H1 (cell line): ENCODE results near the gene ARCN1. TPM values are rescaled to one million over a fixed set of nuclear protein-coding genes. Genes with fewer than 3 reads are reported as not detected.

ENCODE experiments used
- CTCF ChIA-PET: fragments of 300-600 bp; sonication (Branson Sonifier 250); formaldehyde crosslinking; loops from one replicate; lab custom pipeline; 2021; ENCODE audit not compliant: partially characterized antibody; lab: Charles Lee
- POLR2A ChIA-PET: fragments of 300-600 bp; sonication (Branson Sonifier 250); formaldehyde crosslinking; loops from one replicate; lab custom pipeline; 2021; ENCODE audit warnings: inconsistent platforms; ENCODE audit not compliant: partially characterized antibody; lab: Charles Lee
- DNase-seq, 2 experiments: peaks; one replicate each; pipeline versions ENCODE4 v3.0.0 to v3.0.0-alpha.2; 2010 to 2022; ENCODE audit warnings: low spot score in 2 of 2, low read depth in 1 of 2, mixed read lengths in 1 of 2
- FAIRE-seq: peaks from 2 replicates; lab custom pipeline; 2011; peaks lifted over from hg19 to GRCh38; lab: Jason Lieb, UNC
- H2AFZ ChIP-seq: 2 replicates; pipeline ENCODE4 v1.8.1; 2012; ENCODE audit warnings: low read length, inconsistent platforms
- H2AK5ac ChIP-seq: 2 replicates; pipeline ENCODE4 v1.6.1; 2013; ENCODE audit warnings: low read depth, low read length
- H2BK120ac ChIP-seq: replicated peaks from 2 replicates; pipeline ENCODE3; 2013; ENCODE audit warnings: low read depth, low read length, inconsistent platforms
- H2BK12ac ChIP-seq: 2 replicates; pipeline ENCODE4 v1.6.1; 2013; ENCODE audit warnings: low read depth, low read length
- H2BK15ac ChIP-seq: 2 replicates; pipeline ENCODE4 v1.6.1; 2013; ENCODE audit warnings: low read length
- H2BK20ac ChIP-seq: 2 replicates; pipeline ENCODE4 v1.6.1; 2013; ENCODE audit warnings: low read length
- H2BK5ac ChIP-seq: 2 replicates; pipeline ENCODE4 v1.6.1; 2013; ENCODE audit warnings: low read depth, low read length
- H3K14ac ChIP-seq: 2 replicates; pipeline ENCODE4 v1.6.1; 2013; ENCODE audit warnings: inconsistent platforms; ENCODE audit not compliant: insufficient read length
- H3K18ac ChIP-seq: 2 replicates; pipeline ENCODE4 v1.6.1; 2013; ENCODE audit warnings: low read length; ENCODE audit errors: extremely low read depth
- H3K23ac ChIP-seq: 2 replicates; pipeline ENCODE4 v1.6.1; 2013; ENCODE audit warnings: inconsistent platforms; ENCODE audit not compliant: insufficient read length
- H3K23me2 ChIP-seq: 2 replicates; pipeline ENCODE4 v1.6.1; 2013; ENCODE audit warnings: low read depth, low read length
- H3K27ac ChIP-seq: 2 replicates; pipeline ENCODE4 v1.6.1; 2011; ENCODE audit warnings: low read depth, low read length, inconsistent platforms
- H3K27me3 ChIP-seq, 4 experiments: replicated peaks in 1 of 4; 1 replicate in 1 of 4; 2 replicates in 3 of 4; pipeline versions ENCODE4 v1.6.1 to v1.8.1; 2011 to 2013; ENCODE audit warnings: low read length in 3 of 4, mild to moderate bottlenecking in 3 of 4, inconsistent platforms in 2 of 4, mixed read lengths in 2 of 4, moderate library complexity in 1 of 4; ENCODE audit not compliant: control insufficient read depth in 3 of 4, insufficient read depth in 3 of 4; ENCODE audit errors: extremely low read depth in 1 of 4
- H3K36me3 ChIP-seq, 4 experiments: 2 replicates each; pipeline versions ENCODE4 v1.6.1 to v1.8.1; 2011 to 2013; ENCODE audit warnings: mild to moderate bottlenecking in 4 of 4, low read length in 3 of 4, moderate library complexity in 2 of 4, control low read depth in 1 of 4, inconsistent platforms in 1 of 4; ENCODE audit not compliant: insufficient read depth in 4 of 4, control insufficient read depth in 2 of 4
- H3K4ac ChIP-seq: replicated peaks from 2 replicates; pipeline ENCODE3; 2013; ENCODE audit warnings: low read length, low read depth, mixed read lengths, inconsistent platforms; ENCODE audit not compliant: insufficient read length
- H3K4me1 ChIP-seq, 4 experiments: replicated peaks in 1 of 4; 1 replicate in 1 of 4; 2 replicates in 3 of 4; pipeline versions ENCODE4 v1.6.1 to v1.8.1; 2011 to 2013; ENCODE audit warnings: low read length in 3 of 4, inconsistent platforms in 2 of 4, mixed read lengths in 1 of 4; ENCODE audit not compliant: insufficient read depth in 4 of 4, control insufficient read depth in 3 of 4
- H3K4me2 ChIP-seq, 2 experiments: 2 replicates each; pipeline versions ENCODE4 v1.6.1 to v1.8.1; 2011 to 2013; ENCODE audit warnings: low read depth in 2 of 2, low read length in 2 of 2, control low read depth in 1 of 2, inconsistent platforms in 1 of 2, mild to moderate bottlenecking in 1 of 2; ENCODE audit not compliant: insufficient read depth in 1 of 2
- H3K4me3 ChIP-seq, 4 experiments: fragments of 200-600, 300-600 bp in 1 of 4; sonication (generic), shearing (Covaris generic), sonication (Bioruptor Twin) in 1 of 4; 2 replicates each; pipeline versions ENCODE4 v1.5.1 to v1.8.1; 2011 to 2016; ENCODE audit warnings: low read length in 4 of 4, low read depth in 3 of 4, control low read depth in 2 of 4, inconsistent platforms in 2 of 4, mild to moderate bottlenecking in 2 of 4, mixed read lengths in 1 of 4, moderate library complexity in 1 of 4; ENCODE audit not compliant: insufficient read depth in 2 of 4; ENCODE audit errors: extremely low read depth in 1 of 4
- H3K56ac ChIP-seq: replicated peaks from 2 replicates; pipeline ENCODE3; 2013; ENCODE audit warnings: low read depth, mild to moderate bottlenecking, mixed read lengths, low read length, inconsistent platforms; ENCODE audit not compliant: insufficient read length
- H3K79me1 ChIP-seq: 2 replicates; pipeline ENCODE4 v1.6.1; 2013; ENCODE audit warnings: low read depth, low read length, control low read depth
- H3K79me2 ChIP-seq, 2 experiments: 2 replicates each; pipeline versions ENCODE4 v1.6.1 to v1.8.1; 2012 to 2013; ENCODE audit warnings: low read length in 2 of 2, mild to moderate bottlenecking in 2 of 2, inconsistent platforms in 1 of 2; ENCODE audit not compliant: insufficient read depth in 2 of 2, control insufficient read depth in 1 of 2
- H3K9ac ChIP-seq, 4 experiments: replicated peaks in 1 of 4; 1 replicate in 1 of 4; 2 replicates in 3 of 4; pipeline versions ENCODE4 v1.6.1 to v1.8.1; 2011 to 2013; ENCODE audit warnings: low read depth in 3 of 4, low read length in 3 of 4, control low read depth in 2 of 4, mild to moderate bottlenecking in 2 of 4, moderate library complexity in 2 of 4, inconsistent platforms in 1 of 4; ENCODE audit errors: extremely low read depth in 1 of 4
- H3K9me3 ChIP-seq, 2 experiments: 2 replicates each; pipeline versions ENCODE4 v1.6.1 to v1.8.1; 2012 to 2013; ENCODE audit warnings: mild to moderate bottlenecking in 2 of 2, moderate library complexity in 2 of 2, control low read depth in 1 of 2, inconsistent platforms in 1 of 2, low read depth in 1 of 2, low read length in 1 of 2, mixed read lengths in 1 of 2; ENCODE audit not compliant: insufficient read depth in 2 of 2
- H4K20me1 ChIP-seq, 2 experiments: replicated peaks in 1 of 2; 2 replicates each; pipeline versions ENCODE3 to v1.8.1; 2011 to 2013; ENCODE audit warnings: inconsistent platforms in 2 of 2, low read length in 2 of 2, mild to moderate bottlenecking in 1 of 2; ENCODE audit not compliant: insufficient read depth in 2 of 2, control insufficient read depth in 1 of 2
- H4K5ac ChIP-seq: 2 replicates; pipeline ENCODE4 v1.6.1; 2013; ENCODE audit warnings: low read length, low read depth, mixed read lengths, inconsistent platforms; ENCODE audit not compliant: insufficient read length
- H4K8ac ChIP-seq: 2 replicates; pipeline ENCODE4 v1.8.0; 2013; ENCODE audit warnings: mild to moderate bottlenecking, moderate library complexity, low read length, inconsistent platforms; ENCODE audit not compliant: insufficient read depth; ENCODE audit errors: extremely low read depth
- H4K91ac ChIP-seq: replicated peaks from 2 replicates; pipeline ENCODE3; 2013; ENCODE audit warnings: low read length, mixed read lengths, inconsistent platforms; ENCODE audit not compliant: insufficient read length
- POLR2A ChIP-seq, 2 experiments: IDR thresholded peaks; 1 replicate in 1 of 2; 2 replicates in 1 of 2; pipeline ENCODE4 v1.6.1; 2011; ENCODE audit warnings: low read depth in 2 of 2, low read length in 2 of 2, mild to moderate bottlenecking in 2 of 2; ENCODE audit errors: control extremely low read depth in 1 of 2
- WGBS, 2 experiments: shearing (Covaris generic) in 1 of 2; methylation state at CpG; one replicate each; pipeline versions ENCODE4 v1.1.6 to v1.1.7; 2013 to 2015; ENCODE audit warnings: low lambda C conversion rate in 2 of 2, mixed read lengths in 2 of 2, inconsistent platforms in 1 of 2, low coverage in 1 of 2, missing lambda C conversion rate in 1 of 2; ENCODE audit not compliant: insufficient replicate concordance in 2 of 2, insufficient coverage in 1 of 2, insufficient read length in 1 of 2; ENCODE audit errors: extremely low coverage in 1 of 2, missing lambda C conversion rate in 1 of 2; 5-methylcytosine and 5-hydroxymethylcytosine counted together
- polyA plus RNA-seq, 7 experiments: library from polyadenylated mRNA; depleted of rRNA in 3 of 7; stranded (reverse) in 5 of 7; unstranded in 2 of 7; fragments of >200 nt in 5 of 7; fragments of 200-250 nt in 2 of 7; gene quantifications; 1 replicate in 5 of 7; 2 replicates in 1 of 7; 4 replicates in 1 of 7; pipeline versions ENCODE4 v1.2.1 to v1.2.3, GENCODE V29; 2011 to 2013; ENCODE audit warnings: missing spikeins in 2 of 7, mixed read lengths in 2 of 7
- total RNA-seq: library from RNA; stranded (reverse); fragmentation: NEBNext Ultra II Directional; extraction: Animal tissue kit (Norgen Biotek cat#: 25700); gene quantifications from 2 replicates; pipeline ENCODE4 v1.2.1, GENCODE V29; 2021

Gene ARCN1
- total and polyA plus RNA-seq, 2 of the 8 experiments (the other 6 are each of a cell fraction or from before 2014, with no cell fraction given) = 132 to 146 TPM

GRCh38 chr11:118552341-118552740 lies 19.9 kb upstream of the ARCN1 start:
- no peak overlapping the region for H3K56ac ChIP-seq
- TF ChIP-seq POLR2A (IDR thresholded peaks at IDR 0.05; ENCODE audit: control extremely low read depth in 1 of 2, low read depth in 2 of 2, low read length in 2 of 2) = no peak

More at GRCh38 chr11:118552341-118552740, 19.9 kb upstream of the ARCN1 start:
- Histone ChIP-seq H3K36me3 (peaks cover 0 to 13% (median 0%) of the 10 kb centered on the region in 4 experiments; a peak in 3 of 8 replicates), H3K79me1 (no peaks in the 10 kb centered on the region), H2BK120ac (no peak overlapping the region), H2AFZ (no peak overlapping the region), H4K20me1 (no peaks in the 10 kb centered on the region), H3K79me2 (no peaks in the 10 kb centered on the region), H2BK12ac (no peak overlapping the region), H3K27me3 (no peaks in the 10 kb centered on the region), H3K14ac (no peak overlapping the region), H4K5ac (no peak overlapping the region), H3K9ac (no peak overlapping the region), H3K9me3 (no peaks in the 10 kb centered on the region), H3K4me2 (no peak overlapping the region), H3K4ac (no peak overlapping the region), H2BK20ac (no peak overlapping the region), H3K18ac (no peak overlapping the region), H2BK5ac (no peak overlapping the region), H2AK5ac (no peak overlapping the region), H3K27ac (no peak overlapping the region), H4K91ac (no peak overlapping the region), H3K23ac (no peak overlapping the region), H3K4me3 (no peak overlapping the region), H3K4me1 (no peaks in the 10 kb centered on the region), H3K23me2 (no peaks in the 10 kb centered on the region), H2BK15ac (no peak overlapping the region), H4K8ac (no peak overlapping the region)
- no peak for FAIRE-seq
- ChIA-PET CTCF (no interaction called here), POLR2A (no interaction called here)
- no peak for DNase-seq
- 94% methylated on average over 4 of the region's 4 CpGs; no CpG with 5 or more reads in 1 of the 2 experiments for WGBS, 2 experiments
